Measurements from ENCODE around the gene OTUD3. TPM values are rescaled to one million over a fixed set of nuclear protein-coding genes. Genes with fewer than 3 reads are reported as not detected.

Gene OTUD3
- total RNA-seq, 4 donors from 2014 or later = 2.6 to 20.8 (median 10.7) TPM

GRCh38 chr1:19910650-19911049 lies 28.5 kb downstream of the OTUD3 start:
- Histone ChIP-seq H3K36me3 (no peaks in the 10 kb centered on the region), H3K27ac (no peak overlapping the region), H3K4me1 (no peaks in the 10 kb centered on the region), H3K9me3 (no peaks in the 10 kb centered on the region), H3K27me3 (no peaks in the 10 kb centered on the region), H3K4me3 (no peak overlapping the region)
- TF ChIP-seq CTCF (IDR thresholded peaks at IDR 0.05) (no peak), POLR2A (IDR thresholded peaks at IDR 0.05) (no peak)
- DNase-seq = no peak
- intact Hi-C loops (cut with DNase I; ENCODE audit: low total_unique reads) = loop anchor here (5.0 to 10.0 kb wide), 2 partner anchors 237 to 584 kb away; no protein-coding TSS in a partner anchor

DNA sequence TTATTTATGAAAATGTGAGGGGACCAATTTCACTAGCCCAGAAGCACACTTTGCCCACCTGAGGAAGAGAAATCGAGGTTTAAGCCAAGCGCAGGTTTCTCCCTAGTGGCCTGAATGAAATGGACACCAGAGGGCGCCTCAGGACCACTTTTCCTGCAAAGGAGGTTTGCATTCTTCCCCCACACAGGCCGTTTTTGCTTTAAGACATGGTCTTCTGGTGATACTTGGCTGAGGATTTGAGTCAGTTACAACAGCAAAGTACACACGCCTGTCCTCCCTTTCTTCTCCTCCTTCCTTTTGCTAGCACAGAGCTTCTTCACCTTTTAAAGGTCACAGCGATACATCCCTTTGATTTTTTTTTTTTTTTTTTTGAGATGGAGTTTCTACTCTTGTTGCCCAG lies 35.9 kb downstream of the OTUD3 start:
- H3K27ac ChIP-seq = no peak overlapping the region
- H3K4me3 ChIP-seq = no peak overlapping the region
- DNase-seq = peak; percentile 79 to 81
- H3K36me3 ChIP-seq = no peaks in the 10 kb centered on the region
- intact Hi-C loops (cut with DNase I; ENCODE audit: low total_unique reads) = loop anchor here (10.0 kb wide), 1 partner anchor 577 kb away; no protein-coding TSS in a partner anchor
- H3K9me3 ChIP-seq = no peaks in the 10 kb centered on the region
- H3K4me1 ChIP-seq = no peaks in the 10 kb centered on the region
- no peaks in the 10 kb centered on the region for H3K27me3 ChIP-seq
- TF ChIP-seq POLR2A (IDR thresholded peaks at IDR 0.05) (no peak), CTCF (IDR thresholded peaks at IDR 0.05) (peak; percentile 88 to 93 (median 89))

GRCh38 chr1:19920132-19920710 lies 38.0 kb downstream of the OTUD3 start:
- no peak for DNase-seq
- H3K4me1 ChIP-seq = no peaks in the 10 kb centered on the region
- H3K27ac ChIP-seq = no peak overlapping the region
- H3K36me3 ChIP-seq = no peaks in the 10 kb centered on the region
- no peak overlapping the region for H3K4me3 ChIP-seq
- H3K9me3 ChIP-seq = no peaks in the 10 kb centered on the region
- TF ChIP-seq CTCF (IDR thresholded peaks at IDR 0.05) (no peak), POLR2A (IDR thresholded peaks at IDR 0.05) (no peak)
- no peaks in the 10 kb centered on the region for H3K27me3 ChIP-seq
- intact Hi-C loops (cut with DNase I; ENCODE audit: low total_unique reads) = no loop called here

DNA sequence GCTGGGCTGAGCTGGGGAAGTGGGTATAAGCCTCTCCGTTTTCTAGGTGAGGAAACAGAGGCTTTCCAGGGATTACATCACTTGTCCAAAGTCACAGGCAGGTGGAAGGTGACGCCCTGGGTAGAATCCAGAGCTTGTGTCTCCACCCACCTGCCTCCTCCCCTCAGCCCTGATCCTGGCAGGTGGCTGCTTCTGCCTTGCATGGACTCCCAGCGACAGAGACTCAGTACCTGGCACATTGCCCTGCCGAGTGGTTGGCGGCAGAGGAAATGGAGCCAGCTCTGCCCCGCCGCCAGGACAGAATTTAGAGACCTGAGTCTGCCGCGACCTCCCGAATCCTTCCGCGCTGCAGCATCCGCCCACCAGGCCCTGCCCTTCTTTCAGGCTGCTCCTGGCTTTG lies 39.1 kb downstream of the OTUD3 start:
- H3K27me3 ChIP-seq = no peaks in the 10 kb centered on the region
- H3K27ac ChIP-seq = no peak overlapping the region
- no peak overlapping the region for H3K4me3 ChIP-seq
- TF ChIP-seq CTCF (IDR thresholded peaks at IDR 0.05) = no peak
- H3K36me3 ChIP-seq = no peaks in the 10 kb centered on the region
- no peaks in the 10 kb centered on the region for H3K4me1 ChIP-seq
- DNase-seq = no peak
- H3K9me3 ChIP-seq = no peaks in the 10 kb centered on the region
- intact Hi-C loops (cut with DNase I; ENCODE audit: low total_unique reads) = no loop called here

DNA sequence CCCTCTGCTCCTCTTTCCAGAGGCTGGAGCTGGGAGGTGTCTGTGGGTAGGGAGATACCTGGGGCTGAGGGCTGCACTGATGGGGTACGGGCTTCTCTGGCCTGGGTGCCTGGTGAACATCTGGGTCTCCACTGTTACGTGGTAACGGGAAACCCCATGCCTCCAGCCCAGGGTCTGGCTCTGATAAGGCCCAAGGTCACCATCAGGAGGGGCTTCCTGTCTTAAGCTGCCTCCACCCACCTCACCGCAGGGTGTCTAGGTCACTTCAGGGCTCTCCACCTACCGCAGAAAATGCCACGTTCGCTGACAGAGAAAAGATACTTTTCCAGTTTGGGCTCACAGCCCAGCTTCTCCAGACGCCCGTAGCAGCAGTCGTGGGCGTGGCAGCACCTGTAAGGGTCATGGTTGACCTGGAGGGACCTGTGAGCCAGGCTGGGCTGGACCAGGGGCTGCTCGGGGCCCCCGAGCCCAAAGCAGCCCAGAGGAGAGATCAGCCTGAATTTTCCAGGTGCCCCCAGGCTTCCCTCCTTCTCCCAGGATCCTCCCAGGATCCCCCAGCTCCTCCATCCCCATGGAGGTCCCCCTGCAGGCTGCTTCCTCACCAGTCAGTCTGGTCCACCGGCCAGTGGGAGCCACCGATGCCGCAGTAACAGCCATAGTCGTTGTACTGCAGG lies 40.0 kb downstream of the OTUD3 start:
- intact Hi-C loops (cut with DNase I; ENCODE audit: low total_unique reads) = no loop called here
- Histone ChIP-seq H3K9me3 (no peaks in the 10 kb centered on the region), H3K4me1 (no peaks in the 10 kb centered on the region), H3K27me3 (no peaks in the 10 kb centered on the region), H3K4me3 (no peak overlapping the region), H3K36me3 (no peaks in the 10 kb centered on the region), H3K27ac (no peak overlapping the region)
- no peak for DNase-seq
- TF ChIP-seq CTCF (IDR thresholded peaks at IDR 0.05) (no peak), POLR2A (IDR thresholded peaks at IDR 0.05) (no peak)
